ENCODE data around the gene PLD5. TPM values are rescaled to one million over a fixed set of nuclear protein-coding genes. Genes with fewer than 3 reads are reported as not detected.

The PLD5 gene
- total RNA-seq, 1 donor, result not detected

DNA sequence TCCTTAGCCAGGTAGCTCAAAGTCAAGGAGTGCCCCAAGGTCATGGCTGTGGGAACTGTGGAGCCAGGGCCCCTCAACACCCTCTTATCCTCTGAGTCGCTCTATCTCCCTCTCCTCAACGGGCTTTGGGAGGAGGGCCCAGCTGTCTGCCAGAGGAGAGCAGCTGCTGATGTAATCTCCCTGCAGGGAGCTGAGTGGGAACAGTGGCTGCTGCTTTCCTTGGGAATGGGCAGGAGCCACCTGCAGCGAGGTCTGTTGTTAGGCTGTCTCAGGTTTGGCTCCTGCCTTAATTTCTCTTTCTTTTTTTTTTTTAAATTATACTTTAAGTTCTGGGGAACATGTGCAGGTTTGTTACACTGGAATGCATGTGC, 466.8 kb downstream of the PLD5 start:
- TF ChIP-seq, protein P1, sequence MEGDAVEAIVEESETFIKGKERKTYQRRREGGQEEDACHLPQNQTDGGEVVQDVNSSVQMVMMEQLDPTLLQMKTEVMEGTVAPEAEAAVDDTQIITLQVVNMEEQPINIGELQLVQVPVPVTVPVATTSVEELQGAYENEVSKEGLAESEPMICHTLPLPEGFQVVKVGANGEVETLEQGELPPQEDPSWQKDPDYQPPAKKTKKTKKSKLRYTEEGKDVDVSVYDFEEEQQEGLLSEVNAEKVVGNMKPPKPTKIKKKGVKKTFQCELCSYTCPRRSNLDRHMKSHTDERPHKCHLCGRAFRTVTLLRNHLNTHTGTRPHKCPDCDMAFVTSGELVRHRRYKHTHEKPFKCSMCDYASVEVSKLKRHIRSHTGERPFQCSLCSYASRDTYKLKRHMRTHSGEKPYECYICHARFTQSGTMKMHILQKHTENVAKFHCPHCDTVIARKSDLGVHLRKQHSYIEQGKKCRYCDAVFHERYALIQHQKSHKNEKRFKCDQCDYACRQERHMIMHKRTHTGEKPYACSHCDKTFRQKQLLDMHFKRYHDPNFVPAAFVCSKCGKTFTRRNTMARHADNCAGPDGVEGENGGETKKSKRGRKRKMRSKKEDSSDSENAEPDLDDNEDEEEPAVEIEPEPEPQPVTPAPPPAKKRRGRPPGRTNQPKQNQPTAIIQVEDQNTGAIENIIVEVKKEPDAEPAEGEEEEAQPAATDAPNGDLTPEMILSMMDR (IDR thresholded peaks at IDR 0.05; ENCODE audit: extremely low read depth, low read depth, low read length), result no peak
- no peaks in the 10 kb centered on the region for H3K4me1 ChIP-seq (ENCODE audit: insufficient read depth, low read length)
- no peaks in the 10 kb centered on the region for H3K27me3 ChIP-seq (ENCODE audit: insufficient read depth, low read length)
- H3K79me2 ChIP-seq (ENCODE audit: insufficient read depth, low read length), result no peaks in the 10 kb centered on the region
- H3K27ac ChIP-seq (ENCODE audit: low read depth, low read length), result no peak overlapping the region
- H3K36me3 ChIP-seq (ENCODE audit: insufficient read depth, low read length), result no peaks in the 10 kb centered on the region
- H2AFZ ChIP-seq (ENCODE audit: low read length), result no peak overlapping the region
- H3K4me3 ChIP-seq (ENCODE audit: insufficient read depth, low read length), result no peak overlapping the region
- no peak for DNase-seq (ENCODE audit: insufficient read length, low spot score, missing footprints)
- no peak overlapping the region for H3K4me2 ChIP-seq (ENCODE audit: insufficient read depth, low read length)
- no peaks in the 10 kb centered on the region for H3K9me3 ChIP-seq (ENCODE audit: low read depth, low read length)
- H4K20me1 ChIP-seq (ENCODE audit: insufficient read depth, low read length), result no peaks in the 10 kb centered on the region

DNA sequence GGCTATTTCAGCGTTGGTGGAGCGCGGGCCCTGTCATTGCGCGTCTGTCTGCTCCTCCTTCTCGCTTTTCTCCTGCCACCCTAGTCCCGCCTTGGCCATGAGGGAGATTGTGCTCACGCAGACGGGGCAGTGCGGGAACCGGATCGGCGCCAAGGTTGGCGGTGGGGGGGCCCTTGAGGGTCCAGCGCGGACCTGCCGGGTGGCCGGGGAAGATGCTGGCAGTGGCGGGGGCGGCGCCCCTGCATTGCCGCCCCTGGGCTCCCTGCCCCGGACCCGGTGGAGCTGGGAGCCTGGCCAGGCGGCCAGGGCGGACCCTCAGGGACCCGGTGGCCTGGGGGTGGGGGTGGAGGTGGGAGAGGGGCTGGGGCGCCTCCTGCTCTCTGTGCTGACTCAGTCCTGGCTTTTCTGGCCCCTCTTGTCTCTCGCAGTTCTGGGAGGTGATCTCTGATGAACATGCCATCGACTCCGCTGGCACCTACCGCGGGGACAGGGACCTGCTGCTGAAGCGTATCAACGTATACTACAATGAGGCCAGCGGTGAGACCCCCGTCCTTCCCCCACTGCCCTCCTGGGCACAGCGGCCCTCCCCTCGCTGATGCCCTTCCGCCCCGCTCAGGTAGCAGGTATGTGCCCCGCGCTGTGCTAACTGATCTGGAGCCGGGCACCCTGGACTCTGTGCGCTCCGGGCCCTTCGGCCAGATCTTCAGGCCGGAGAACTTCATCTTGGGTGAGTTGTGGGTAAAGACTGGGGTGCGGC, 467.3 kb downstream of the PLD5 start:
- no peaks in the 10 kb centered on the region for H3K4me1 ChIP-seq (ENCODE audit: insufficient read depth, low read length)
- DNase-seq (ENCODE audit: insufficient read length, low spot score, missing footprints), result no peak
- H3K27me3 ChIP-seq (ENCODE audit: insufficient read depth, low read length), result no peaks in the 10 kb centered on the region
- H2AFZ ChIP-seq (ENCODE audit: low read length), result no peak overlapping the region
- TF ChIP-seq, protein P1 (IDR thresholded peaks at IDR 0.05; ENCODE audit: extremely low read depth, low read depth, low read length), result no peak
- H3K36me3 ChIP-seq (ENCODE audit: insufficient read depth, low read length), result no peaks in the 10 kb centered on the region
- no peak overlapping the region for H3K4me2 ChIP-seq (ENCODE audit: insufficient read depth, low read length)
- H3K9me3 ChIP-seq (ENCODE audit: low read depth, low read length), result no peaks in the 10 kb centered on the region
- H4K20me1 ChIP-seq (ENCODE audit: insufficient read depth, low read length), result no peaks in the 10 kb centered on the region
- H3K4me3 ChIP-seq (ENCODE audit: insufficient read depth, low read length), result no peak overlapping the region
- no peak overlapping the region for H3K27ac ChIP-seq (ENCODE audit: low read depth, low read length)
- H3K79me2 ChIP-seq (ENCODE audit: insufficient read depth, low read length), result no peaks in the 10 kb centered on the region

DNA sequence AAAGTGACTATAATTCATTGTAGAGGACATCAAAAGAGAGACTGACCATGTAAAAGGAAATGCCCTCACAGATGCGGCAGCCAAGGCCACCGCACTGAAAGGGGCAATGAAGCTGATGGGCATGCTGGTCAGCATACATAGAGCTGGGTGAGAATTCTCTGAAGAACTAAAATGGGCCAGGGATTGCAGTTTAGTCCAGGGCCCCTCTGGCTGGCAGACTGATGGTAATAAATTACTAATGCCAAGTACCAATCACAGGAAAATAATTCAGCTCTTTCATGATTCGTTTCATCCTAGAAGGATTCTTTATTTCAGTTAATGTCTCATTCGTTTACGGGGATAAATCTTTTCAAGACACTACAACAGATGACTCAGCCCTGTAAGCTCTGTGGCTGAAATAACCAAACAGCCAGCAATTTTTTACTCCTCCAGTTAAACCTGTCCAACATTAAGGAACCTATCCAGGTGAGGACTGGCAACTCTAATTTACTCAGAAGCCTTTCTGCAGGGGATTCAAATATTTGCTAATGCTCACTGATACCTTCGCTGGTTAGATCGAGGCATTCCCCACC, 468.7 kb downstream of the PLD5 start:
- H4K20me1 ChIP-seq (ENCODE audit: insufficient read depth, low read length), result no peaks in the 10 kb centered on the region
- TF ChIP-seq, protein P1 (IDR thresholded peaks at IDR 0.05; ENCODE audit: extremely low read depth, low read depth, low read length), result no peak
- H3K4me1 ChIP-seq (ENCODE audit: insufficient read depth, low read length), result no peaks in the 10 kb centered on the region
- H3K36me3 ChIP-seq (ENCODE audit: insufficient read depth, low read length), result no peaks in the 10 kb centered on the region
- no peaks in the 10 kb centered on the region for H3K79me2 ChIP-seq (ENCODE audit: insufficient read depth, low read length)
- H2AFZ ChIP-seq (ENCODE audit: low read length), result no peak overlapping the region
- no peaks in the 10 kb centered on the region for H3K27me3 ChIP-seq (ENCODE audit: insufficient read depth, low read length)
- H3K27ac ChIP-seq (ENCODE audit: low read depth, low read length), result no peak overlapping the region
- H3K4me2 ChIP-seq (ENCODE audit: insufficient read depth, low read length), result no peak overlapping the region
- H3K4me3 ChIP-seq (ENCODE audit: insufficient read depth, low read length), result no peak overlapping the region
- no peaks in the 10 kb centered on the region for H3K9me3 ChIP-seq (ENCODE audit: low read depth, low read length)
- DNase-seq (ENCODE audit: insufficient read length, low spot score, missing footprints), result no peak

DNA sequence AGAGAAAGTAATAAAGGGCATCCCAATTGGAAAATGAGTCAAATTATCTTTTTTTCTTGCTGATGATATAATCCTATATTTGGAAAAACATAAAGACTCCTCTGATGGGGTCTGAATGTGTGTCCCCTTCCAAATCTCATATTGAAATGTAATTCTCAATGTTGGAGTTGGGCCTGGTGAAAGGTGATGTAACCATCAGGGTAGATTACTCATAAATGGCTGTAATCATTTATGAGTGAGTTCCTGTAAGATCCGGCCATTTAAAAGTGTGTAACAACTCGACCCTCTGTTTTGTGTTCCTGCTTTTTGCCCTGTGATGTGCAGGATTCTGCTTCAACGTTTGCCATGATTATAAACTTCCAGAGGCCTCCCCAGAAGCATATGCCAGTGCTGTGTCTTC, 481.3 kb downstream of the PLD5 start:
- Histone ChIP-seq H3K4me2 (ENCODE audit: insufficient read depth, low read length) (no peak overlapping the region), H3K27ac (ENCODE audit: low read depth, low read length) (no peak overlapping the region), H3K79me2 (ENCODE audit: insufficient read depth, low read length) (no peaks in the 10 kb centered on the region), H3K9me3 (ENCODE audit: low read depth, low read length) (no peaks in the 10 kb centered on the region), H3K27me3 (ENCODE audit: insufficient read depth, low read length) (no peaks in the 10 kb centered on the region), H4K20me1 (ENCODE audit: insufficient read depth, low read length) (no peaks in the 10 kb centered on the region), H2AFZ (ENCODE audit: low read length) (no peak overlapping the region), H3K4me1 (ENCODE audit: insufficient read depth, low read length) (no peaks in the 10 kb centered on the region), H3K4me3 (ENCODE audit: insufficient read depth, low read length) (no peak overlapping the region), H3K36me3 (ENCODE audit: insufficient read depth, low read length) (no peaks in the 10 kb centered on the region)
- TF ChIP-seq, protein P1 (IDR thresholded peaks at IDR 0.05; ENCODE audit: extremely low read depth, low read depth, low read length), result no peak
- no peak for DNase-seq (ENCODE audit: insufficient read length, low spot score, missing footprints)

Data from osteoblast (primary cell).